Esophagus squamous epithelium (tissue), 4 donors: ENCODE data around the gene TGFBR3.

Source experiments
- CTCF ChIP-seq, 6 experiments: fragments of 450-650 bp in 4 of 6; fragments of 200-600 bp in 2 of 6; sonication (generic) in 2 of 6; IDR thresholded peaks; one replicate each; pipeline ENCODE4 v1.5.1; 2016 to 2019; ENCODE audit warnings: antibody characterized with exemption in 6 of 6, mild to moderate bottlenecking in 4 of 6, moderate library complexity in 4 of 6
- POLR2A ChIP-seq, 4 donors: fragments of 450-650 bp; IDR thresholded peaks; one replicate each; pipeline ENCODE4 v1.6.1; 2017; ENCODE audit warnings: antibody characterized with exemption in 4 of 4, mild to moderate bottlenecking in 4 of 4, moderate library complexity in 3 of 4

- no peak for TF ChIP-seq POLR2A (IDR thresholded peaks at IDR 0.05)
- no peak for TF ChIP-seq CTCF (IDR thresholded peaks at IDR 0.05)
These were observed 28.3 kb downstream of the TGFBR3 start for GRCh38 chr1:91857557-91858239.
